NCI-H510A (cell line): ENCODE data around the gene TCP11L2.
"Not testable (repeated sequence)": the region's sequence is repeated elsewhere in the genome, so short reads cannot be mapped to it uniquely, and the experiment has no call there.

Experiments
- DNase-seq: peaks from one replicate; lab custom pipeline; 2025; lab: John Stamatoyannopoulos, UW

Gene TCP11L2

GRCh38 chr12:106307181-106307580 lies 4.6 kb downstream of the TCP11L2 start:
- DNase-seq = no peak

DNA sequence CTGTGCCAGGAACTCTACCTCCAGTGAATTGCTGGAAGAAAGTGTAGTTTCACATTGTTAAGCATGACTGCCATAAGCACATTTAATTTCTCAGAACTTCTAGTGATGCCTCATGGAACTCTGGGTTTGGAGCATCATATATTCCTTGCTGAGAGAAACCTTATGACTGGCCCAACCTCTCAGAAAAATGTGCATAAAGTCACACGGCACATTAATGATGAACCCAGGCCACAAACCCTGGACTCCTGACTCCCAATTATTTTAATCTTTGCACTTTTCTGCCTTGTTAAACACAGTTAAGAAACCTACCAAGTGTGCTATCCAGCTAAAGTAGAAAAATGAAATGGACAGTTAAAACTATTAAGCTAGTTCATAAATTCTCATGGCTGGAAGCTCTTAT lies 5.6 kb downstream of the TCP11L2 start:
- DNase-seq = no peak

GRCh38 chr12:106308611-106309010 lies 6.1 kb downstream of the TCP11L2 start:
- DNase-seq = no peak

GRCh38 chr12:106309671-106310505 lies 7.4 kb downstream of the TCP11L2 start:
- DNase-seq = no peak

DNA sequence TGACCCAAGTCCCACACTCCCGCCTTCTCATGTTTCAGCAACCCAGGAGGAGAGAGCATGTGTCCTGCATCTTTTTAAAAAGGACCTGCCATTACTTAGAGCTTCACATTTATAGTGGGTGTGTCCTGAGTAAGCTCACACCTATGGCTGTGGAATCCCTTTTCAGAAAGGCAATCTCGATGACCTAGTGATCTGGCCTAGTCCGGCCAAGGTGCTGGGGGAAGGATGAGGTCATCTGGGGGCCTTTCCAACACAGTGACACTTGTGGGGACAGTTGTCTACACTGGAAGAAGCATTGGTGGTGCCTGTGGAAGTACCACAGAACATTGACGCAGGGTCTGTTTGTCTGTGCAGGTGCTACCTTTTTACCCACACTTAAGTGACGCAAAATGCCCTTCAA lies 8.2 kb downstream of the TCP11L2 start:
- no peak for DNase-seq

- no peak for DNase-seq
Observed at GRCh38 chr12:106311139-106311538, 8.6 kb downstream of the TCP11L2 start.

DNA sequence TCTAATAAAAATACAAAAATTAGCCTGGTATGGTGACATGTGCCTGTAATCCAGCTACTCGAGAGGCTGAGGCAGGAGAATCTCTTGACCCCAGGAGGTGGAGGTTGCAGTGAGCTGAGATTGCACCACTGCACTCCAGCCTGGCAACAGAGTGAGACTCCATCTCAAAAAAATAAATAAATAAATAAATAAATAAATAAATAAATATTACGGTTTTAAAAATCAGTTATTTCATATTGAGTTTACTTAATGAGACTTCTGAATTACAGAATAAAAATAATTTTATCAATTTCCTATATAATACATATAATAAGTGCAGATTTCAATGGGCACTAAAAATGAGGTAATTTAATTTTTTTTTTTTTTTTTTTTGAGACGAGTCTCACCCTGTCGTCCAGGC lies 10.9 kb downstream of the TCP11L2 start:
- not testable (repeated sequence) for DNase-seq

DNA sequence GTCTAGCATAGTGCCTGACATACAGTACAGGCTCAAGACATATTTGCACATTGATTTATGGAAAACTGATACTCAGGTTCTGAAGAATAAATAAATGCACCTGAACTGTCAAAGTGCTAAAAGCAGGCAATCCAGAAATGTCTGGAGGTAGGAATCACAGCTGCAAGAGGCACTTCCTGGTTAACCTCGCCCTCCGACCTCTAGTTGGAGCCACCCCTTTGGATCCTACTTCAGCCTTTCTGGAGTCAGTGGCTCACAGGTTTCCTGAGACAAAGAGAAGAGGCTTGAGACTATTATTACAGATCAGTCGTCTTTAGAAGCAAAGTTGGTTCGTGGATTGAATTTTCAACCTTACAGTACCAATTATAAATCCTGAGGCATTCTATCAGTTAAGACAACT lies 13.0 kb downstream of the TCP11L2 start:
- DNase-seq = no peak

DNA sequence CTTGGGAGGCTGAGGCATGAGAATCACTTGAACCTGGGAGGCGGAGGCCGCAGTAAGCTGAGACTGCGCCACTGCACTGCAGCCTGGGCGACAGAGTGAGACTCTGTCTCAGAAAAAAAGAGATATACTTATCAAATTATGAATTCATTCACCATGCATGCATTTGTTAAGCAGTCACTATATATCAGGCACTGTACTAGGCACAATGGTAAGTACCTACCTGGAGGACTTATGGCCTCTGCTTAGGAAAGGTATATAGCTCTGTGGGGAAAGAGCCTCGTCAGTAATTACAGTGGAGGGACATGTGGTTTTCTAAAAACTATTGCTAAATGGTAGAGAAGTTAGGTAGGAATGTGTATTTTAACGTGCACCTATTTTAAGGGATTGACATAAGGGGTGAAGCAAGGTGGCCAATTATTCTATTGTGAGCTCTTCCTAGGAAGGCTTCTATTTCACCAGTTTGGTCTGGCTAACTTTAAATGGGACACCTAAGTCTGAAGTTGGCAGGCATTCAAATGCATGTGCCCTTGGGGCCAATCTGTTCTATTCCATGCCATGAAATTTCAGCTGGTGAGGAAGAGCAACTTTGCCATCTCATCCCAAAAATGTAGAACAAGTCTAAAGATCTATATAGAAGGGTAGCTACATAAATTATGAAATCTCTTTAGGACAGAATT lies 15.0 kb downstream of the TCP11L2 start:
- no peak for DNase-seq

DNA sequence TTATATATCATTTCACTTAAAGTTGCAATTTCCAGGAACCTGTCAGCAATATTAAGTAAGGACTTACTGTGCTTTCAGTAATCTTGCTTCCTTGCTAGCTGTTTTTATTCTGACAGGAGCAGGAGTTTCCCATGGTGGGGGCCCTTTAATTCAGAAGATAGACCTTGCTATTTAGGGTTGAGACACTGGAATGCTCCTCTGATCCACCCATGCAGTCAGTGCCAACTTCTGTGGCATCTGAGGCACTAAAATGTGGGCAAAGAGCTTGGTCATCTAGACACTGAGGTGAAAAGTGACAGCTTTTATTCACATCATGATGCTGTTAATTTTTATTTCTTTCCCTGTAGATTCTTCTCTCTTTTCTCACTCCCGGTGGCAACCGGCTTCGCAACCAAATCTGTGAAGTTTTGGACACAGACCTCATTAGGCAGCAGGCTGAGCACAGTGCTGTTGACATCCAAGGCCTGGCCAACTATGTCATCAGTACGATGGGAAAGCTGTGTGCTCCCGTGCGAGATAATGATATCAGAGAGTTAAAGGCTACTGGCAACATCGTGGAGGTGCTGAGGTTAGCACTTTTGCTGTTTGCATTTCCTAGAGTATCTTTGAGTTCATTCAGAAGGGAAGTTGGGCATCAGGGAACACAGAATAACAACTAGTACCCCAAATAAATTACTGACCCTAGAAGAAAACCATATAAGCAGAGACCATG lies 18.8 kb downstream of the TCP11L2 start:
- no peak for DNase-seq

DNA sequence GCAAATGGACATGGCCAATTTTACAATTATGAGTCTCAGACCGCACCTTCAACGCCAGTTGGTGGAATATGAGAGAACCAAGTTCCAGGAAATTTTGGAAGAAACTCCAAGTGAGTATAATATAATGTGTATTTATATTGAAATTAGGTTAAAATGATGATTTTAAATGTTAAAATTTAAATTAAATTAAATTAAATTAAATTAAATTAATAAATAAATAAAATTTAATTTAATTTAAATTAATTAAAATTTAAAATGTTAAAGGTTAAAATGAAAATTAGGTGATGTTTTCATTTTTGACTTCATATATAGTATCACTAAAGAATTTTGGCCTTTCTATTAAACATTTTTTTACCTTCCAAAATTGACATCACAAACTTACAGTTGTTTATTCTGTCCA lies 21.0 kb downstream of the TCP11L2 start:
- no peak for DNase-seq

DNA sequence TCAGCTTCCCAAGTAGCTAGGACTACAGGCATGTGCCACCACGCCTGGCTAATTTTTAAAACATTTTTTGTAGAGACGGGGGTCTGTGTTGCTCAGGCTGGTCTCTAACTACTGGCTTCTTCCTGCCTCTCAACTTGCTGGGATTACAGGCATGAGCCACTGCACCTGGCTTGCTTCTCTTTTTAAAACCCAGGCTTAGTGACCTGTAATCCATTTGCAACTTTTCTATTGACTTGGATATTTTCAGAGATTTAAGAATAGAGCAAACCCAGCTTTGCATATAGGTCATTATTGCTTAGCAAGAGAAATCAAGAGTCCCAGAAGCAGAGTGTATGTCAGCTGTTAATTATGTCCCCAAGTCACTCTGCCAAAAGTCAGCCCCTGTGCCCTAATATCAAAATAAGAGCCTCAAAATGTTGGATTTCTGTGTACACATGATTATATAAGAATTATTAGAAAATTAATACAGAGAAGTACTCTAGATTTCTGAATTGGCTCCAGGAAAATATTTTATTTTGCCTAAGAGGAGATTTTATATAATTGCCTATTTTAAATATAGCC lies 24.9 kb downstream of the TCP11L2 start:
- no peak for DNase-seq

- no peak for DNase-seq
Observed at GRCh38 chr12:106328735-106329134, 26.2 kb downstream of the TCP11L2 start.

DNA sequence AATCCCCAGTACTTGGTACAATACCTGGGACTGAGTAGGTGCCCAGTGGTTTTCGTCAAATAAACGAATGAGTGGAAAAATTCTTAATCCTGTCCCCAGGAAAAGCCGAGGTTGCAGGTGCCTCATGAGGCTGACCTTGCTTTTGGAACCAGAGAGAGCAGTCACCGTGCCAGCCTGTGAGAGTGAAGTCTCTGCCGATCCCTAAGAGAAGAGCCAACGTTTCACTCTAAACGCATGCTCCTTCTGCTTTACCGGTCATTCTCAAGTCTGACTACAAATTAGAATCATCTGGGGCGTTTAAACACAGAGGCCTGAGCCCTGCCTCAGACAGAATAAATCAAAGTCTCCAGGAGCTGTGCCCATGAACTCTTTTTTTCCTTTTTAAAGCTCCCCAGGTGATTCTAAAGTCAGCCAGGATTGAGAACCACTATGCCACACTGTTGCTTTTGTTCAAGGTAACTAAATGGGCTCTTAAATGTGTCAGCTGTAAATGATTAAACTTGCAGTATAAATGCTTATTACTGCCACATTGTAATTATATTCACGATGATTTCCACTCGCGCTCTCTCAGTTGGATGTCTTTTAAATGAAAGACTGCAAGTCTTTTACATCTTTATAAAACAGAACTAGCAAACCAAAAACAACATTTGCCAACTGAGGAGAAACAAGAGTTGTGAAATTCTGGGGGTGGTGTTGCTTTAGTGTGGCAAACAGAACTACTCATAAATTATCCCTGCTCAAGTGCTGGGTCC lies 26.9 kb downstream of the TCP11L2 start:
- no peak for DNase-seq

DNA sequence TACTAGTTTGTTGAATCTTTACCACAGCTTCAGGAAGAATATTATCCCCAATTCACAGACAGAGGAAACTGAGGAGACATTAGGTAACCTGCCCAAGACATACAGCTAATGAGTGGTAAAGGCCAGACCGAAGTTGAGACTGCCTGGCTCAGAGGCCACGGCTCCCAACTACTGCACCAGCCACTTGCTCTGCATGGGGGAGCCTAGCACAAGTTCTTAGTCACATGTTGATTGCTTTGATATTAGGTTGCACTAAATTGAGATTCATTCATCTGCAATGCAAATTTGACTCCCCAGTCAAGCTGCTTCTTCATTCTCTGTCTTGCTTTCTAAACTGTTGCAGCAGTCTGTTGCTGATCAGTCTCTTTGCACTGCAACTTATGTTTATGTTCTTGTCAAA lies 29.1 kb downstream of the TCP11L2 start:
- no peak for DNase-seq

DNA sequence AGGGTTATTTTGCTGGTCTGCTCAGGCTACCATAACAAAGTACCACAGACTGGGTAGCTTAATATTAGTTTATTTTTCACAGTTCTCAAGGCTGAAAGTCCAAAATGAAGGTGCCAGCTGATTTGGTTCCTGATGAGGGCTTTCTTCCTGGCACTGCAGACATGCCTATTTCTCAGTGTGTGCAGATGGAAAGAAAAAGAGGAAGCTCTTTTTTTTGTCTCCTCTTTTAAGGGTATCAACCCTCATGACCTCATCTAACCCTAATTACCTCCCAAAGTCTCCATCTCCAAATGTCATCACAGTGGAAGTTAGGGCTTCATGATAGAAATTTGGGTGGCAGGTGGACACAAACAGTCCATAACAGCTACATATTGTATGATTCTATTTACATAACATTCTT lies 30.0 kb downstream of the TCP11L2 start:
- no peak for DNase-seq

- no peak for DNase-seq
Observed at GRCh38 chr12:106333010-106333409, 30.5 kb downstream of the TCP11L2 start.

DNA sequence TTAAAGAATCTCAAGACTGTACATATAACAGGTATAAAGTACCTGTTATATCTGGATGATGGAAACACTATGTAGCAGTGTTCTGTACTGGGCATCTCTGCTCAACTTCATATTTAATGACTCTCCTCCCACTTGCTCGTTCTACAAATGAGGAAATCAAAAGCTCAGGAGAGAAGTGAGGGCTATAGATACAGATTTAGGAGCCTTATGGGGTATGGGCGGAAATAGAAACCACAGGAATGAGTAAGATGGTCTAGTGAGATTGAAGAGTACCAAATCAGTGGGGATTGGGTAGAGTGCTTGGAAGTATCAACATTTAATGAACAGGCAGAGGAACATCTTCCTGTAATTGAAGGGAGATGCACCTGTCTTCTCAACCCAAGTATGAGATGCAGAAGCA lies 31.2 kb downstream of the TCP11L2 start:
- DNase-seq = no peak

GRCh38 chr12:106341086-106341877 lies 38.7 kb downstream of the TCP11L2 start:
- no peak for DNase-seq

GRCh38 chr12:106342397-106343213 lies 40.1 kb downstream of the TCP11L2 start:
- no peak for DNase-seq
